GM19240 (cell line): ENCODE measurements around the gene BDKRB1.

ENCODE experiments used
- DNase-seq: peaks from one replicate; pipeline ENCODE4 v3.0.0; 2011; ENCODE audit warnings: low spot score; ENCODE audit not compliant: insufficient read length

The BDKRB1 gene

GRCh38 chr14:96261053-96261452 is 5.0 kb downstream of the BDKRB1 start:
- DNase-seq: no peak

- no peak for DNase-seq
Observed at GRCh38 chr14:96261772-96262655, 6.0 kb downstream of the BDKRB1 start.

DNA sequence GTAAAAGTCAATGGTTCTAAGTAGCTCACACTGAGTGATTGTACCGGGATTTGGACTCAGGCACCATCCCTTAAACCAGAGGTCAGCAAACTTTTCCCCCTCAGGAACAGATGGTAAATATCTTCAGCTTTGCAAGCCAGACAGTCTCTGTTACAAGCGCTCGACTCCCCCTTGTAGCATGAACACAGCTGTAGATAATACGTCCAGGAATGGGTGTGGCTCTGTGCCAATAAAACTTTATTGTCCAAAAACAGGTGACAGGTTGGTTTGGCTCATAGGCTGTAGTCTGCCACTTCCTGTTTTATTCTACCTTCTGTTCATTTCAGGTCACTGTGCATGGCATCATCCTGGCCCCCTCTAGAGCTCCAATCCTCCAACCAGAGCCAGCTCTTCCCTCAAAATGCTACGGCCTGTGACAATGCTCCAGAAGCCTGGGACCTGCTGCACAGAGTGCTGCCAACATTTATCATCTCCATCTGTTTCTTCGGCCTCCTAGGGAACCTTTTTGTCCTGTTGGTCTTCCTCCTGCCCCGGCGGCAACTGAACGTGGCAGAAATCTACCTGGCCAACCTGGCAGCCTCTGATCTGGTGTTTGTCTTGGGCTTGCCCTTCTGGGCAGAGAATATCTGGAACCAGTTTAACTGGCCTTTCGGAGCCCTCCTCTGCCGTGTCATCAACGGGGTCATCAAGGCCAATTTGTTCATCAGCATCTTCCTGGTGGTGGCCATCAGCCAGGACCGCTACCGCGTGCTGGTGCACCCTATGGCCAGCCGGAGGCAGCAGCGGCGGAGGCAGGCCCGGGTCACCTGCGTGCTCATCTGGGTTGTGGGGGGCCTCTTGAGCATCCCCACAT is 7.6 kb downstream of the BDKRB1 start:
- no peak for DNase-seq

- DNase-seq: no peak
Observed at GRCh38 chr14:96264200-96264553, 8.2 kb downstream of the BDKRB1 start.

GRCh38 chr14:96264853-96265252 is 8.8 kb downstream of the BDKRB1 start:
- no peak for DNase-seq

GRCh38 chr14:96265383-96266095 is 9.5 kb downstream of the BDKRB1 start:
- no peak for DNase-seq

DNA sequence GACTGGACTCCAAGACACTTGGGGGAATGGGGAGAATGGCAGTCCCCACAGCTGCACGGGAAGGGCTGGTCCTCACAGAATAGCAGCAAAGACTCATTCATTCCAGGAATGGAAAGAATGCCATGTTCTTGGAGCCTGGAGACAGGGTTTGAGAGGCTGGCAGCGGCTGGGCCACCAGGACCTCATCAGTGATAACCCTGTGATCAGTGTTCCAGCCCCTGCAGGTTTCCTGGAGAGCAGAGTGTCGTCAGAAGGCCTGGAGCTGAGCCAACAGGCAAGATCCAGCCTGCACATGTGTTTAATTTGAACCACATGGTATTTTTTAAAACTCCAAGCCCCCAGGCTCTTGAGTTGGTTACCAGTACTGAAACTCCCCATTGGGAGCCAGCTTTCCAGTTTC is 11.3 kb downstream of the BDKRB1 start:
- no peak for DNase-seq

DNA sequence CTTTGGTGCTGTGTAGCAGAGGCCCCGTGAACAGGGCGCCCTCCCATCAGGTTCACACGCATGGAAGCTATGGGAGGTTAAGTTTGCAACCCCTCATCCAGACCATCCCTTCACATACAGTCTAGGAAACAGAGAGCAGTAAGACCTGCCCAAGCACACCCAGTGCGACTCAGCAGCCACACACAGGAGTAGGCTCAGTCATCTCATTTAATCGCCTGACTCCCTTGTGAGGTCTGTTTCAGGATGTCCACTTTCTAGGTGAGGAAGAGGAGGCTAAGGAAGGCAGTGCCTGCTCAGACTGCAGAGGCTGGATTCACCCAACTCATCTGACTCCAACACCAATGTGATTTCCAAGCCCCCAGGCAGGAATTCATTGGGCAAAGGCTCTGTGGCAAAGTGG is 11.9 kb downstream of the BDKRB1 start:
- no peak for DNase-seq

DNA sequence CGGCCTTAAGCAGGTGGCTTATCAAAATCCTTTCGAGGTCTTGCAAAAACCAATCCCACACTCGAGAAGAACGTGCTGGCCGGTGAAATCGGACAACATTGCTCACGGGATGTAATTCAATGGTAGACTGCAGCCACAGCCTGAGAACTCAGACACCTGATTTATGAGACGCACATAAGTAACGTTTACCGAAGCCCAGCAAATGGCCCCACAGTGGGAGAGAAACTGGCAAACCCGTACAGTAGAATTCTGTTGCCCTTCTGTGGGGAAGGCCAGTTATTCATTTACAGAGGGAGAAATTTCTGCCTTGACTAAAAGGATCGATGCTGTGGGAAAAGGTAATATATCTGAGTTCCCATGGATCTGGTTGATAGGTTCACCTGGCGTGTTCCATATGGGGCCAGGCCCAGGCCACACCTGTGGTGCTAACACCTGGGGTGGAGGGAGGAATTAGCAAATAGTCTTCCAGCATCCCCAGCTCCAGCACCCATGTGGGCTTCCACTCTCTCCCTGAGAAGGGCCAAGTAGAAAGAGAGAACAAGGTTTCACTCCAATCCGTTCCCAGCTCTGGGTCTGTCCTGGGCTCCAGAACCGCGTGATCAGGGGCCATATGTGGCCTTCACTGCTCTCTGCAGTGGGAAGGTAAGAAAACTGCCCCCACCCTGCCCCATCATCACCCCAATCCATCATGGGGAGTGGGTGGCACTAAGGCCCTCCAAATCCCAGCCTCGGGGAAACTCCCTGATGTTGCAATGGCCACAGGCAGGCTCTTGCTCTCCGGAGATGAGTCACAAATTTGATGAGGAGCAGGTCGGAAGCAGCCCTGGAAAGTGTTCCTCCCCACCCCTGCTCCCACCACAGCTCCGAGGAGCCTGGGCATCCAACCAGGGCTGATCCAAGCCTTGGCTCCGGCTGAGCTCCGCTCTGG is 12.7 kb downstream of the BDKRB1 start:
- DNase-seq: no peak

- no peak for DNase-seq
Observed at GRCh38 chr14:96269359-96269710, 13.3 kb downstream of the BDKRB1 start.

GRCh38 chr14:96270565-96271420 is 14.8 kb downstream of the BDKRB1 start:
- DNase-seq: no peak

GRCh38 chr14:96271421-96271762 is 15.4 kb downstream of the BDKRB1 start:
- DNase-seq: no peak

DNA sequence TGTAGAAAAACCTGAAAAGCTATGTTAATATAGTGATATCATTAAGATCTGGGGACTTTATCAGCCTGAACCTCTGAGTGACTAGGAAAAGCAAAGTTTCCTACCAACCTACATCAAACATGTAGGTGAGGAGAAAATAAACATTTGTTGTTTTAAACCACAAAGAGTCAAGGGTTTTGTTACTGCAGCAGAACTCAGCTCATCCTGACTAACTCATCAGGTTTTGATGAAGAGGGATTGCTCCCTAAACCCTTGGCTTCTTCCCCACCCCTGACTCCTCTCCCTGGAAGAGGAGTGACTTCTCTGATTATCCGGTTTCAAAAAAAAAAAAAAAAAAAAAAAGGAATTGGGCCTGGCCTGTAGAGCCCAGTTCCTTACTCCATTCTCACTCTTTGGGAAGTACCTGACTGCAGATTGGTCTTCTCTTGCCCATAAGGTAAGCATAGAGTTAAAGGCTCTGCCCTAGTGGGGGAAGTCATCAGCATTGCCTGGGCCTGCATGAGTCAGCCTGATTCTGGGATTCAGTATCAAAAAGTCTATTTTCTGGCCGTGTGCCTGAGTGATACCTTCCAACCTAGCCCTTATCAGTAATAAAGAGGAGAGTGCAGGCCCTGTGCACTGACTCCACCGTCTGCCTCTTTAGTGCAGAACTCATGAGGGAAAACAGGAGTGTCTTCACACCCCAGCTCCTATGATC is 16.9 kb downstream of the BDKRB1 start:
- no peak for DNase-seq

DNA sequence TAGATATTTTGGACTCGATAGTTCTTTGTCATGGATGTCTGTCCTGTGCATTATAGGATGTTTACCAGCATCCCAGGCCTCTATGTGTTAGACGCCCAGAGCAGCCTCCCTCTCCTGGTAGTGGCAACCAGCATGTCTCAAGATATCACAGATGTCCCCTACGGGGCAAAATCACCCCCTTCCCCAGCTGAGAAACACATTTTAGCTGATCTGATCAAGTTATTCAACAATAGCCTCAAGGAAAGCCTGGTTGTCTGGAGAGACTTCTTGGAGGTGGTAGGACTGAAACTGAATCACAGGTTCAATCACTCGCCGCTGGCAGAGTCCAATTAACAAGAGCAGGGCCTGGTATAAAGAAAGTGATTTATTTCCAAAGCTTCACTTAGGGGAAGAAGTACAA is 17.6 kb downstream of the BDKRB1 start:
- no peak for DNase-seq

- no peak for DNase-seq
Observed at GRCh38 chr14:96274122-96274521, 18.1 kb downstream of the BDKRB1 start.

DNA sequence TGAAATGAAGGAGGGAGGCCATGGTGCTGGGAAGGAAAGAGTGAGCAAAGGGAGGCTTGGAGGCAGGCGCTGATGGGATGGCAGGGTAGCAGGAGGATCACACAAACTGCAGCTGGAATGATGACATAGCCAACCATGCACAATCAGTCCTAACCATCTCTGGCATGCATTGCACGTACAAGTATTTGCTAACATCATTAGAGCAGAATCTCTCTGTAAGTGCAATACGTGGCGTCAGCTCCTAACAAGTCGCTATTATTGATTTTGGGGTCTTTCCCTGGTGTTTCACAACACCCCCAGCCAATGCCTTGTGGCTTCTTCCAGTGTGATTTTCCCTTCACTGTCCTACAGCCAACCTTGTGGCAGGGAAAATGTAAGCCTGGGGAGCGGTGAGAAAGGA is 18.5 kb downstream of the BDKRB1 start:
- DNase-seq: no peak

- DNase-seq: peak; percentile 61
Observed at GRCh38 chr14:96275177-96276112, 19.4 kb downstream of the BDKRB1 start.

GRCh38 chr14:96277890-96278289 is 21.9 kb downstream of the BDKRB1 start:
- DNase-seq: no peak
